Karpas-422 (cell line): ENCODE measurements around the gene SYVN1. TPM values are rescaled to one million over a fixed set of nuclear protein-coding genes. Genes with fewer than 3 reads are reported as not detected.

Experiments
- DNase-seq: peaks from one replicate; pipeline ENCODE4 v3.0.0-alpha.2; 2015
- H2AFZ ChIP-seq: fragments of 200-600 bp; sonication (generic); 2 replicates; pipeline ENCODE4 v1.6.1; 2014; ENCODE audit warnings: antibody characterized with exemption, low read length, mixed read lengths
- H3K27ac ChIP-seq: fragments of 200-600 bp; sonication (generic); 2 replicates; pipeline ENCODE4 v1.5.1; 2014; ENCODE audit warnings: mild to moderate bottlenecking, low read length, moderate library complexity
- H3K27me3 ChIP-seq: fragments of 200-600 bp; sonication (generic); 2 replicates; pipeline ENCODE4 v1.6.1; 2014; ENCODE audit warnings: low read length, mixed read lengths
- H3K36me3 ChIP-seq: fragments of 200-600 bp; sonication (generic); 2 replicates; pipeline ENCODE4 v1.6.1; 2014; ENCODE audit warnings: low read length, mixed read lengths; ENCODE audit not compliant: insufficient read depth
- H3K4me1 ChIP-seq: fragments of 200-600 bp; sonication (generic); 2 replicates; pipeline ENCODE4 v1.6.1; 2014; ENCODE audit warnings: mild to moderate bottlenecking, low read length, mixed read lengths
- H3K4me2 ChIP-seq: fragments of 200-600 bp; sonication (generic); 2 replicates; pipeline ENCODE4 v1.6.1; 2014; ENCODE audit warnings: low read length, low read depth, mild to moderate bottlenecking; ENCODE audit not compliant: poor library complexity, severe bottlenecking
- H3K4me3 ChIP-seq: fragments of 200-600 bp; sonication (generic); 2 replicates; pipeline ENCODE4 v1.5.1; 2014; ENCODE audit warnings: mild to moderate bottlenecking, antibody characterized with exemption, low read length, mixed read lengths
- H3K79me2 ChIP-seq: fragments of 200-600 bp; sonication (generic); 2 replicates; pipeline ENCODE4 v1.6.1; 2014; ENCODE audit warnings: mild to moderate bottlenecking, low read length, mixed read lengths
- H3K9ac ChIP-seq: fragments of 200-600 bp; sonication (generic); 2 replicates; pipeline ENCODE4 v1.6.0; 2014; ENCODE audit warnings: low read length
- H3K9me2 ChIP-seq: fragments of 200-600 bp; sonication (generic), shearing (Covaris generic); replicated peaks from 2 replicates; pipeline ENCODE4 v1.6.0; 2014; ENCODE audit warnings: mild to moderate bottlenecking, low read length, moderate library complexity; ENCODE audit not compliant: insufficient read depth
- H3K9me3 ChIP-seq: fragments of 300-700, 200-600 bp; sonication (generic); 2 replicates; pipeline ENCODE4 v1.6.1; 2014; ENCODE audit warnings: low read length, mixed read lengths
- H4K20me1 ChIP-seq: fragments of 200-600 bp; sonication (generic); 2 replicates; pipeline ENCODE4 v1.6.1; 2014; ENCODE audit warnings: mild to moderate bottlenecking, antibody characterized with exemption, low read length, low read depth; ENCODE audit not compliant: insufficient read depth
- total RNA-seq: library from RNA; depleted of rRNA; stranded (reverse); fragments of >200 nt; shearing (Covaris generic); gene quantifications from 2 replicates; pipeline ENCODE4 v1.2.3, GENCODE V29; 2014; ENCODE audit warnings: low replicate concordance

Gene SYVN1
- total RNA-seq, 1 experiment from 2014 or later: 118 TPM

DNA sequence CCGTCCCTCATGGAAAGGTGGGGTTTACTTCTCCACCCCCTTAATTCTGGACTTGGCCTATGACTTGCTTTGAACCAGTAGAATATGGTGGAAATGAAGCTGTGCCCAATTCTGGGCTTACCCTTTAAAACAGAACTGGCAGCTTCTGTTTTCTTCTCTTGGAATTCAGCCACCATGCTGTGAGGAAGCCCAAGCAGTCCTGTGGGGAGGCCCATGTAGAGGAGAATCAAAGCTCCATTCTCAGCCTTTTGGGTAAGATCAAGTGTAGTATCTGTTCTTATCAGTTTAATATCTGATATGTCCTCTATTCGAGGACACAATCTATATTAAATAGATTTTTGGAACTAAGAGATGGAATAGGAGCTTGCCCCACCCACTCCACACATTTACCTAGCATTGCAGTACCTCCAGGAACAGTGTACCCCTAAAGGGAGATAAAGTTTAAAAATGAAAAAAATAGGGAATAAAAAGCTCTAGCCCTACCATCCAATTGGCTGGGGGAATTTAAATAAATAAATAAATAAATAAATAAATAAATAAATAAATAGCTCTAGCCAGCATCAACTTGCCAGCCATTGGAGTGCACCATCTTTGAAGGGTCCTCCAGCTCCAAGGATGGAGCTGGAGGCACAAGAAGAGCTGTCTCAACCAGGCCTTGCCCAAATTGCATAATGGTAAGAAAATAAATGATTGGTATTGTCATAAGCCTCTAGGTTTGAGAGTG lies 13.2 kb upstream of the SYVN1 start:
- no peaks in the 10 kb centered on the region for H3K36me3 ChIP-seq
- no peaks in the 10 kb centered on the region for H4K20me1 ChIP-seq
- no peak overlapping the region for H3K9ac ChIP-seq
- no peaks in the 10 kb centered on the region for H3K9me2 ChIP-seq
- H3K27me3 ChIP-seq: no peaks in the 10 kb centered on the region
- H3K79me2 ChIP-seq: no peaks in the 10 kb centered on the region
- no peak overlapping the region for H3K4me3 ChIP-seq
- no peaks in the 10 kb centered on the region for H3K9me3 ChIP-seq
- no peak overlapping the region for H3K4me2 ChIP-seq
- H3K27ac ChIP-seq: no peak overlapping the region
- no peak overlapping the region for H2AFZ ChIP-seq
- peaks cover 36% of the 10 kb centered on the region for H3K4me1 ChIP-seq
- no peak for DNase-seq

DNA sequence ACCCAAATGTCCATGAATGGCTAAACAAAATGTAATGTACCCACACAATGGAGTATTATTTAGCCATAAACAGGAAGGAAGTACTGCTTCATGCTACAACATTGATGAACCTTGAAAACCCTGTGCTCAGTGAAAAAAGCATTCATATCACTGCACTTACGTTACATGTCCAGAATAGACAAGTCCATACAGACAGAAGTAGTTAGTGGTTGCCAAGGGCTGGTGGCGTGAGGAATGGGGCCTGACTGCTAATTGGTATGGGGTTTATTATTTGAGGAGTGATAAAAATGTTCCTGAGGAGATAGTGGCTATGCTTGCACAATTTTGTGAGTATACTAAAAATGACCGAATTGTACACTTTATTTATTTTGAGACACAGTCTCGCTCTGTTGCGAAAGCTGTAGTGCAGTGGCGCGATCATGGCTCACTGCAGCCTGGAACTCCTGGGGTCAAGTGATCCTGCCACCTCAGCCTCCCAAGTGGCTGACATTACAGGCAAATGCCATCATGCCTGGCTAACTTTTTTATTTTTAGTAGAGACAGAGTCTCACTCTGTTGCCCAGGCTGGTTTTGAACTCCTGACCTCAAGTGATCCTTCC lies 7.7 kb upstream of the SYVN1 start:
- peak overlapping the region; percentile 16; the same call in 1 of the 2 replicates for H3K4me3 ChIP-seq
- H3K9ac ChIP-seq: no peak overlapping the region
- H3K9me2 ChIP-seq: no peaks in the 10 kb centered on the region
- no peaks in the 10 kb centered on the region for H3K36me3 ChIP-seq
- no peaks in the 10 kb centered on the region for H3K27me3 ChIP-seq
- no peaks in the 10 kb centered on the region for H3K9me3 ChIP-seq
- H3K4me1 ChIP-seq: peaks cover 57% of the 10 kb centered on the region
- H3K79me2 ChIP-seq: no peaks in the 10 kb centered on the region
- DNase-seq: peak; percentile 89
- H4K20me1 ChIP-seq: no peaks in the 10 kb centered on the region
- no peak overlapping the region for H2AFZ ChIP-seq
- peak overlapping the region; percentile 66 for H3K27ac ChIP-seq
- H3K4me2 ChIP-seq: peak overlapping the region; percentile 44

DNA sequence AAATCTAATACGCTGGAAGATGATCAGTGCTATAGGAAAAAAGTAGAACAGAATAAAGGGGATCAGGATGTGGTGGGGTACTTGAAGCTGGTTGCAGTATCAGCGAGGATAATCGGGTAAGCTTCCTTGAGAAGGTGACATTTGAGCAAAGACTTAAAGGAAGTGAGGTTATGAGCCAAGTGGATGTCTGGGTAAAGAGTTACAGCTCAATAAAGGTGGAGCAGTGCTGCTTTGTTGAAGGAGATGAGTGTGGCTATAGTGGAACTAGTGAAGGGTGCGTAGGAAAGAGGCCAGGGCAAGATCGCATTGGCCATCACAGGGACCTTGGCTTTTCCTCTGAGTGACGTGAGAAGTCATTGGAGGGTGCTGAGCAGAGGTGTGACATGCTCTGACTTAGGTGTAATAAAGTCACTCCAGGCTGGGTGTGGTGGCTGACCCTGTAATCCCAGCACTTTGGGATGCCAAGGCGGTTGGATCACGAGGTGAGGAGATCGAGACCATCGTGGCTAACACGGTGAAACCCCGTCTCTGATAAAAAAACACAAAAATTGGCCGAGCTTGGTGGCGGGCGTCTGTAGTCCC lies 2.3 kb upstream of the SYVN1 start:
- peaks cover 44% of the 10 kb centered on the region for H3K4me1 ChIP-seq

DNA sequence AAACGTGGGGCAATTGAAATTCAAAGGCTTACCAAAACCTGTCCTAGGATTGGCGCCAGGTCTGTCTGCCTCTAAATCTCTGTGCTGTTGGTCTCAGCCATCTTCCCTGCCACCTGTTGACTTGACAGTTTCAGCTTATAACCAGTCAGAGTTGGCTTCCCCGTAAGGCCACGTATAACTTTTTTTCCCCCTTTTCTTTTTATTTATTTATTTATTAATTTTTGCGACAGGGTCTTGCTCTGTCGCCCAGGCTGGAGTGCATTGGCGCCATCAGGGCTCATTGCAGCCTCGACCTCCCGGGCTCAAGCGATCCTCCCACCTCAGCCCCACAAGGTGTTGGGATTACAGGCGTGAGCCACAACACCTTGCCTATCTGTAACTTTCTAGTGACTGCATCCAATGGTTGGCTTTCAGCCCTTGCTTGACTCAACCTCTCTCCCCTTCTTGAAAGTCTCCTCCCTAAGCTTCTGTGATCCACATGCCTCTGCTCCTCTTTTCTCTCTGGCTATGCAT lies 1.4 kb upstream of the SYVN1 start:
- peaks cover 27% of the 10 kb centered on the region for H3K79me2 ChIP-seq
- no peaks in the 10 kb centered on the region for H3K9me2 ChIP-seq
- no peaks in the 10 kb centered on the region for H3K27me3 ChIP-seq

More for the DNA sequence above, 2.3 kb upstream of the SYVN1 start:
- peaks cover 10% of the 10 kb centered on the region; the same call in 1 of the 2 replicates for H4K20me1 ChIP-seq
- H3K9me2 ChIP-seq: no peaks in the 10 kb centered on the region
- no peak overlapping the region for H2AFZ ChIP-seq
- H3K9me3 ChIP-seq: no peaks in the 10 kb centered on the region
- peak overlapping the region; percentile 98 for H3K4me2 ChIP-seq
- H3K79me2 ChIP-seq: peaks cover 20% of the 10 kb centered on the region
- H3K4me3 ChIP-seq: peak overlapping the region; percentile 91; the same call in 1 of the 2 replicates
- H3K36me3 ChIP-seq: peaks cover 5% of the 10 kb centered on the region
- peak overlapping the region; percentile 16; the same call in 1 of the 2 replicates for H3K27ac ChIP-seq
- H3K27me3 ChIP-seq: no peaks in the 10 kb centered on the region
- H3K9ac ChIP-seq: peak overlapping the region; percentile 99; the same call in 1 of the 2 replicates
- DNase-seq: peak; percentile 50

DNA sequence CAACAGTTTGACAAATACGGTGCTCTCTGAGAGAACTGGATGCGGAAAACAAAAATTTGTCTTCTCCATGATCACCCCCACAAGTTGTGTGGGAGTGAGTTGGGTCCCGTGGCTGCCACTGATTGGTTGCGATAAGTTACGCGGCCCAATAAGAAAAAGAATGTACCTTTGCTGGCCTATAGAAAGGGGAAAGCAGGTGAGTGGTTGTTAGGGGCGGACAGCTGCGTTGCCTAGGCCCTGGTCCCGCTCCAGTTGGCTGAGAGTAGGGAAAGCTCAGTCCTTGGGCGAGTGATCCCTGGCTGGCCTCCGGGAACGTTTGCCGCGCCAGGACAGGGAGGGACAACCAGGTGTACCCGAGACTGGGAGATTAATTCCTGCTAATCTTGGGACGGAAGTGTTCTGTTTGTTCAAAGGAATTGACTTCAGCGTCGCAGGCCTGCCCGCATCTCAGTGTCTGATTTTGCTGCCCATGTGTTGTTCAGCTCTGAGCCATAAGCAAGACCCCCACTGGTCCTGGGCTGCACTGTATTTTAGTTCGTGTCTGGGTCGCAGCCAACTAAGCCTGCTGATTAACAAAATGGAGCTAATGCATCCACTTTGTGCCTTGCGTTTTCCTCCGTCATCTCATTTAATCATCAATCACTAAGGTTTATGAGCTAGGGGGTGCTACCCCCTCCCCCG lies 773 bp upstream of the SYVN1 start:
- Histone ChIP-seq H3K36me3 (peaks cover 16% of the 10 kb centered on the region), H3K79me2 (peaks cover 27% of the 10 kb centered on the region), H3K4me3 (peak overlapping the region; percentile 91), H3K9me3 (no peaks in the 10 kb centered on the region), H4K20me1 (peaks cover 21% of the 10 kb centered on the region; the same call in 1 of the 2 replicates), H3K4me1 (peaks cover 44% of the 10 kb centered on the region), H3K9me2 (no peaks in the 10 kb centered on the region), H3K4me2 (peak overlapping the region; percentile 98), H2AFZ (peak overlapping the region; percentile 87; the same call in 1 of the 2 replicates), H3K27me3 (no peaks in the 10 kb centered on the region), H3K9ac (peak overlapping the region; percentile 99), H3K27ac (peak overlapping the region; percentile 100)
- peak; percentile 97 for DNase-seq

More for the DNA sequence above, 1.4 kb upstream of the SYVN1 start:
- peak overlapping the region; percentile 91 for H3K4me3 ChIP-seq
- H3K4me1 ChIP-seq: peaks cover 44% of the 10 kb centered on the region
- peaks cover 13% of the 10 kb centered on the region for H3K36me3 ChIP-seq
- peak overlapping the region; percentile 100 for H3K27ac ChIP-seq
- no peaks in the 10 kb centered on the region for H3K9me3 ChIP-seq
- H3K9ac ChIP-seq: peak overlapping the region; percentile 99
- no peak overlapping the region for H2AFZ ChIP-seq
- H4K20me1 ChIP-seq: peaks cover 18% of the 10 kb centered on the region; the same call in 1 of the 2 replicates
- H3K4me2 ChIP-seq: peak overlapping the region; percentile 98
- peak; percentile 31 for DNase-seq

DNA sequence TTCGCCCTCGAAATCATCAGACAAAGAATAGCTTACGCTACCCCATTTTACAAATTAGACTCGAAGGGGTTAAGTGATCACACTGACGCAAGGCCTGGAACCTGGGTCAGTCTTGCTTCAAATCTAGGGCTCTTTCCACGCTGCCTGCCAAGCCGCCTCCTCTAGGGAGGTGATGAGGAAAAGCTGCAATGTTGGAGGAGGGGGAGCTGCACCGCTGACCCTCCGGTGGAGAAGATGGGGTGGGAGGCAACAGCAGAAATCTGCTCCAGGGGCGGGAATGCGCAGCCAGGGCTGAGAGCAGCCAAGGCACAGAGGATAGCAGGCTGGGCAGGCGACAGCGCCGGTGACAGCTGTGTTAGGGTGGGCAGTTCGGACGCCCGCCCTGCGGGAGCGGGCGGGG lies 595 bp downstream of the SYVN1 start:
- peak; percentile 70 for DNase-seq
- Histone ChIP-seq H3K27ac (peak overlapping the region; percentile 100), H3K36me3 (peaks cover 30% of the 10 kb centered on the region), H2AFZ (no peak overlapping the region), H3K27me3 (no peaks in the 10 kb centered on the region), H4K20me1 (peaks cover 34% of the 10 kb centered on the region; the same call in 1 of the 2 replicates), H3K4me3 (peak overlapping the region; percentile 91), H3K4me1 (peaks cover 57% of the 10 kb centered on the region), H3K9me2 (no peaks in the 10 kb centered on the region), H3K4me2 (peak overlapping the region; percentile 98), H3K79me2 (peaks cover 27% of the 10 kb centered on the region), H3K9ac (peak overlapping the region; percentile 99), H3K9me3 (no peaks in the 10 kb centered on the region)

DNA sequence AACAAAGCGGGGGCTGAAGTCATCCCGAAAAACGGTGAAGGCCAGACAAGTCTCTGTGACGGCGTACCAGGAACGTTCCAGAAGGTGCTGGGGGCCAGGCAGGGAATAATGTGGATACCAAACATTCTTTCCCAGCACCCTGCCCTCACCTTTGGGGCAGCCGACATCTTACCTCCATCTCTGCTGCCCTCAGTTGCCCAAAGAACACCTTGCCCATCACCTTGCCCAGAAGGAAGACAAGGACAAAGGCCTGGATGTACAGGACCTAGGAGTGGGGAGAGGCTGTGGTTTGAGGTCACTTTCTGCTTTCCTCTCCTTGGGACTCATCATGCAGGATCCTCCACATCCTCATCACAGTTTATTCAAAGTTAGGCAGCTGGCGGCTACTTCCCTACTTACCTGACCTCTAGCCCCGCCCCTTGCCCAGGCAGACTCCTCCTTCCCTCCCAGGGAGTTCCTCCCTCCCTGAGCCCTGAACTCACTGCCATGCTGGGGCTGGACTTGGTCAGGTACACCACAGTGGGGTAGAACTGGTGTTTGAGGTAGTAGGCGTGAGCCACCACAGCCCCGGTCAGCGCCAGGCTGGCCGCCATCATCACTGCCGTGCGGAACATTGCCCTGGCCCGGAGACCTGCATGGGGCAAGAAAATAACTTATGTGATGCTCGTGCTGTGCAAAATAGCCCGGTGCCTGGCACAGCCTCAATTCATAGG lies 1.2 kb downstream of the SYVN1 start:
- H4K20me1 ChIP-seq: peaks cover 34% of the 10 kb centered on the region; the same call in 1 of the 2 replicates
- H3K36me3 ChIP-seq: peaks cover 36% of the 10 kb centered on the region
- peak overlapping the region; percentile 100 for H3K27ac ChIP-seq
- H3K9me2 ChIP-seq: no peaks in the 10 kb centered on the region
- no peaks in the 10 kb centered on the region for H3K27me3 ChIP-seq
- peaks cover 27% of the 10 kb centered on the region for H3K79me2 ChIP-seq
- DNase-seq: peak; percentile 95
- H3K4me3 ChIP-seq: peak overlapping the region; percentile 91
- H3K9me3 ChIP-seq: no peaks in the 10 kb centered on the region
- H3K4me2 ChIP-seq: peak overlapping the region; percentile 98
- peak overlapping the region; percentile 99 for H3K9ac ChIP-seq
- H2AFZ ChIP-seq: no peak overlapping the region
- H3K4me1 ChIP-seq: peaks cover 63% of the 10 kb centered on the region
